GM21529 (cell line): ENCODE measurements around the gene KCNQ4.

Experiments
- ATAC-seq: cut with Tn5 transposase; IDR thresholded peaks from one replicate; pipeline ENCODE4 v1.9.1; 2021; ENCODE audit not compliant: unreplicated experiment

Gene KCNQ4

DNA sequence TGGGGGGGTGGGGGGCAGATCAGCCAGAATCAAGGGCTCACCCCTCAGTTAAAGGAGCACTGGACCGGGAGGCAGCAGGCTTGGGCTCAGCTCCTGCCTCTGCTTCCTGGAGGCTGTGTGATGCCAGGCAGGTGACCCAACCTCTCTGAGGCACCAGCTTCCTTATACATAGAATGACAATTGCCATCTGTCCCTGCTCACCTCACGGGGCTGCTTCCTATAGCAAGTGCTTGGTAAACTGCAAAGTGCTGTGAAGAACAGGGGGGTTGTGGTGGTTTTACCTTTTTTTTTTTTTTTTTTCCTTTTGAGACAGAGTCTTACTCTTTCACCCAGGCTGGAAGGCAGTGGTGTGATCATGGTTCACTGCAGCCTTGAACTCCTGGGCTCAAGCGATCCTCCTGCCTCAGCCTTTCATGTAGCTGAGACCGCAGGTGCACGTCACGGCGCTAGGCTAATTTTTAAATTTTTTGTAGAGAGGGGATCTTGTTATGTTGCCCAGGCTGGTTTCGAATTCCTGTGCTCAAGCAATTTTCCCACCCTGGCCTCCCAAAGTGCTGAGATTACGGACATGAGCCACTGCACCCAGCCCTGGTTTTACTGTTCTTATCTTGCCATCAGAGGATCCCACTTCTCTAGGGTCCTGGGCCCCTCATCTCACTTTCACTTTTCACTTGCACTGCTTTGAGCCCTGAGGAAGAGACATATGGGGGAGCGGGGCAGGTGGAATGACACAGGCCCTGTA is 11.6 kb downstream of the KCNQ4 start:
- no peak for ATAC-seq

GRCh38 chr1:40795811-40796586 is 12.4 kb downstream of the KCNQ4 start:
- ATAC-seq = no peak

DNA sequence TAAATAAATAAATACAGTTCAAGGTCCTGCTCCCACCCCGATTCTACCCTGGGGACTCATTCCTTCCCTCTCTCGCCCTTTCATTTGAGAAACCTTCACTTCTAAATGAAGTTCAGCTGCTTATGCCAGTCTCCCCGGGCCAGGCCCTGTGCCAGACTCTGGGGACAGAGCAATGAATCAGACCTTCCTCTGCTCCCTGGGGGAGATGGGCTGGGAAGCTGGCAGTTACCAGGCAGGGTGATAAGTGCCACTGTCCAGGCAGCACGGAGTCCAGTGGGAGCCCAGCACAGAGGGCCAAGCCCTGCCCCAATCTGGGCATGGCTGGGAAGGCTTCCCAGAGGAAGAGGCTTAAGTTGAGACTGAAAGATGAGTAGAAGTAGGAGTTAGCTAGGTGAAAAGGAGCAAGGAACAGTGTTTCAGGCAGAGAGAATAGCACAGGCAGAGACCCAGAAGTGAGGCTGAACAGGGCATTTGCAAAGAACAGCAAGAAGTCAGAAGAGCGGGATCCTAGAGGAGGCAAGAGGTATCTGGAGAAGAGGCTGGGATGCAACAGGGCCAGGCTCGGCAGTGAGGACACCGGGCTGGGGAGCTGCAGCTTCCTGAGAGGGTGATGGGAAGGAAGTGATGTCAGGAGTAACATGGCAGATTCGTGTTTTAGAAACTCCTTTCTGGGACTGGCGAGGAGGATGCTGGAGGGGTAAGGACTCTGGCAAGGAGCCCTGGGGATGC is 13.5 kb downstream of the KCNQ4 start:
- no peak for ATAC-seq

DNA sequence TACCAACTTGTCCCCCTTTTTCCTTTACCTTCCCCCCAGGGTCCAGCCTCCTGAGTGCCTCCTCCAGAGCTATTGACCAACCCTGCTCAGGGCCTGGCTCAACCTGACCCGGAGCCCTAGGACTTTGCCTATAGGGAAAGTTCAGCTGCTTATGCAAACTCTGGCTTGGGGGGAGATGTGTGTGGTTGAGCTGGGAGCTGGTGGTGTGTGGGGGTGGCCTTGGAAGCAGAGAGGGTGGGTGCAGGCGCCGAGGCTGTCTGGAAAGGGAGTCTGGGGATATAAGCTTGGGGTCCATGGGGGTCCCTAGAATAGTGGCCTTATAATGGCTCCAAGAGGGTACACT is 14.1 kb downstream of the KCNQ4 start:
- ATAC-seq = no peak

DNA sequence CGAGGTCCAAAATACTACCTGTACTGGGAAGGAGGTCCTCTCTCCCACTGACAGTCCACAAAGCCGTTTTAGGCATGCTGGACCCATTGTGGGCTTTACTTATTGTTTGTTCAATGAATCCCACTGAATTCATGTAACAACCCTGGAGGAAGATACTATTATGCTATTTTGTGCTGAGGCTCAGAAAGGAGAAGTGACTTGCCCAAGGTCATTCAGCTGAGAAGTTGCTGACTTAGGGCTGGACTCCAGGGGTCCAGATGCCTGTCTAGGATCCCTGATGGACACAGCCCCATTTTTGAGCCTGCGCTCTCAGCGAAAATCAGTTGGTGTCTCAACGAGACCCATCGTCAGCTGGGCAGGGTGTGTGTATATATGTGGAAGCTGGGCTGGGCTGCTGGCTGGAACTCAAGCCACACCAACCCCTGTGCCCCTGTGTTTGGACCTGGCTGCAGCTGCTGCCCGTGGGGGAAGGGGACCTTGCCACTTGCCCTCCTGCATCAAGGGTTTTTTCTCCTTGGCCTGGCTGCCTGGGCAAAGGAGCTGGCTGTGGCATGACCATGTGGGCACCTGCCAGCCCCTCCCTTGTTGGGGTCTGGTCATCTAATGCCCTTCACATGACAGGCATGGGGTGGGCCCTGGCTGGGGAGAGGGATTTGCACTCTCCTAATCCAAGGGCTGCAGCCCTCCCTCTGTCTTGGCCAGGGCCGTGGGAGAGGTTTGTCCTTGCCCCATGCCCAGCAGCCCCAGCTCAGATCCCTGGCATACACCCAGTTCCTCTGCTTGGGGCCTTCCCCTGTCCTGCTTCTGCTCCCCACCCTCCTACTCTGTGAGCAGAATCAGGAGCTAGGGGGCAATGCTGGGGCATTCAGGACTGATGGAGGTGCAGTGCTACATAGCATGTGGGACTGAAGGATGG is 15.0 kb downstream of the KCNQ4 start:
- no peak for ATAC-seq

DNA sequence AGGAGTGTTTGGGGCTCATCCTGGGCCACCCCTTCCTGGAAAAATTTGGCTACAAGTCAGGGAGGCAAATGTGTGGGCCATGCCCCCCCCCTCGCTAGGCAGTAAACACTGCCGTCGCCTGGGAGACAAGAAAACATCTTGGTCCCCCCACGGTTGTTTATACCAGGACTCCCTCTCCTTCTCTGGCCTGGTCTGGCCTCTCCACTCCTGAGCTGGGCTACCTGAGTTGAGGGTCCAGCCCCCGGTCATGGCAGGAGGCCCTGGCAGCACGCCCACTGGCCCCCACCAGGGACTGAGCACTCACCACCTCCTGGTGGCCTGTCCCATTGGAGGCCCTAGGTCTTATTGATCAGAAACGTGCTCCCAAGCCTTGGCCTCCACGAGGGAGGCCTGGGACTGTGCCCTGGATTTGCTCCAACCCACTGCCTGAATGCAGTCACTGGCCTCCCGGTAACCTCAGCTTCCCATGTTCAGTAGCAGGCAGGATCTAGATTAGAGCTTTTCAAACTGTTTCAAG is 15.8 kb downstream of the KCNQ4 start:
- ATAC-seq = no peak

- no peak for ATAC-seq
Observed at GRCh38 chr1:40801742-40802077, 18.1 kb downstream of the KCNQ4 start.

GRCh38 chr1:40802078-40802741 is 18.6 kb downstream of the KCNQ4 start:
- peak; percentile 74 for ATAC-seq

GRCh38 chr1:40802742-40803113 is 19.1 kb downstream of the KCNQ4 start:
- ATAC-seq = peak; percentile 4

DNA sequence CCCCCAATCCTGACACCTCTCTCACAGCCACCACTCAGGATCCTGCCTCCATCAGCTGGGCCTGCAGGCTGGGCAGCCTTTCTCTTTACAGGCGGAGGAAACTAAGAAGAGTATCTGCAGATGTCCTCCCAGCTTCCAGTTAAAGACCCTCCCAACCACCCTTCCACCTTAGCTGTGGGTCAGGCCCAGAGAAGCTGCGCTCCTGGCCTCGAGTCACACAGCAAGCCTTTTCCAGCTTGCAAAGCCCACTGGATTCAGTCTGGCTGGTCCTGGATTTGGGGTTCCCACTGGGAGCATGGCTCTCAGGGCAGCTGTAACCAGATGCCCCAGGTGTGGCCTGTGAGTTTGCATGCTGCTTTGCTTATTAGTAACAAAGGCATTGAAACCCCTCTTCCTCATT is 19.9 kb downstream of the KCNQ4 start:
- no peak for ATAC-seq

DNA sequence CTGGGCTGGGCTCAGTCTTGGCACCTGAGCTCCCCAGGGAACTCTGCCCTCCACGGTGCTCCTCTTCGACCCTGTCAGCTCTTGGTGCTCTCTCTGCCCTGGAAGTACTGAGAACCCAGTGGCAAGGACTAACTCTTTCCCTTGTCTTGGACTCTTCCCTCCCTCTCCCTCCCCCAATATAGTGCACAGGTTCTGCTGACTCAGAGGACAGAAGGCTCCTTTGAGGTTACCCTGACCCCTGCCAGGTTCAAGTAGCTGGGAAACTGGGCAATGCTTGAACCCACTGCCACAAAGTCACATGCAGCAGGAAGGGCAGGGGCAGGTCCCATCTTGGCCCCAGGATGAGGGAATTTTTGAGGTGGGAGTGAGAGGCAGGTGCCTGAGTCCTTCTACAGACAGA is 20.3 kb downstream of the KCNQ4 start:
- no peak for ATAC-seq

DNA sequence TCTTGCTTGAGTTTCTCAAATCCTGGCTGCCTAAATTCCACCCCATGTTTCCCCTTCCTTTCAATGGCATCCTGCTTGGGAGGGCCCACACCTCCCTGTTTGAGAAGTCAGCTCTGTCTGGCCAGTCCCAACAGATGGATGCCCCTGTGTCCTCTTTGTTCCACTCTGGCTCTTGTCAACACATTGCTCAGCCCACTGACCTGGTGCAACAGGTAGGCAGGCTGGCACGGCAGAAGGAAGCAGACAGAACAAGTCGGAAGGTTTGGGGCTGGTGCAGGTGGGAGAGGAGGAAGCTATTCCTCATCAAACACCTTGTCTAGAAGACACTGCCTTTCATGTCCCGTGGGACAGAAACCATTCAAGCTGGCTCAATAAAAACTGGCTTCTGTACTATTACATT is 22.7 kb downstream of the KCNQ4 start:
- ATAC-seq = no peak

DNA sequence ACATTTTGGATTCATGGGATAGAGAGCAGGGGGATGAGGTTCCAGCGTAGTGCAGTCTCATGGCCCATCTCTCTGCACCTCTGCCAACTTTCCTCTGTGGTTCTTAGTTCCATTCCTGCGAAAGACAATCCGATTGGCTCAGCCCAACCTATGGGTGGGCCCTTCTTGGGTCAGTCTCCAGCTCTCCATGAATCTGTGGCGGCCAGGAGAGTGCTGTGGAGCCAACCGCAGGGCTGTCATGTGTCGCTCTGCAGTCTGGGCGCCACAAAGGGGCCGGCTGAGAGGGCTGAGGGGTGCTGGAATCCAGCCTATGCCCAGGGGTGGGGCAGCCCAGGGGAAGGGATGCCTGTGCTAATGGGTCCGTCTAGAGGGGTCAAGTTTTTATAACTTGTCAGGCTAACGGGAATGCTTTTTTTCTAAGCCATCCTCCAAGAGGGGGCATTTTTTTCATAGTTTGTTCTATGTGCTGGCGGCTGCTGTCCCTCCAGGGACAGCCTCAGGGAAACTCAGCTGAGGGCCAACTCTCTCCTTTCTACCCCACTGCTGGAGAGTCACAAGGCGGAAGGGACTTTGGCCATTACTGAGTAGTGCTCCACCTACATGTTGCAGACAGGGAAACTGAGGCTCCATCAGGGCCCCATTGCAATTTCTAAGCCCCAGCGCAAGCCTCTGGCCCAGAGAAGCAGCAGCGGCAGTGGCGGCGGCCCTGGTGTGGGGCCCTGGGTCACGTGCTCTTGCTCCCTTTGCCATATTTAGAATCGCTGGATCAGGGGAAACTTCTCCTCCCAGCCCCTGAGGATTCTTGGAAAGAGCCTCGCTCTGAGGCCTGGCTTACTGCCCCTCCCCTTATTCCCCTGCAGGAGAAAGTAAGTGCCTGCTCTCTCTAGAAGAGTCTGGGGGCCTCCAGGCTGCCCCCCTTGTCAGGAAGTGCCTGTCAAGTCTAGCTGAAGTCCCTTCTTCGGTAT is 23.4 kb downstream of the KCNQ4 start:
- no peak for ATAC-seq

- ATAC-seq = no peak
Observed at GRCh38 chr1:40808002-40808401, 24.4 kb downstream of the KCNQ4 start.

- ATAC-seq = no peak
Observed at GRCh38 chr1:40808444-40808843, 24.9 kb downstream of the KCNQ4 start.

GRCh38 chr1:40808909-40809308 is 25.3 kb downstream of the KCNQ4 start:
- ATAC-seq = no peak

DNA sequence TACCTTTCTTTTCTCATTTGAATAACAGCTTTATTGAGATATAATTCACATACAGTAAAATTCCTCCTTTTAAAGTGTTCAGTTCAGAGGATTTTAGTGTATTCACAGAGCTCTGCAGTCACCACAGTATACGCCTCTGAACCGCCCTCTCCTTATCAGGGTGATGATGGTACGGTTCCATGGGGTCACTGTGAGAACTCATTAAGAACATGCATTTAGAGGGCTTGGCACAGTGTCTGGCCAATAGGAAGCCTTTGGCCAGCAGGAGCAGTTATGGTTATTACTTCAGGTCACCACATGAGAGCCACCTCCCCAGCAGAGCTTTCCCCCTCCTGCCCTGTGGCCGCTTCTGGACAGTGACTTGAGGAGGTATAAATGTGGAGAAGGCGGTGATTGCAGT is 27.3 kb downstream of the KCNQ4 start:
- no peak for ATAC-seq

GRCh38 chr1:40815420-40815819 is 31.8 kb downstream of the KCNQ4 start:
- no peak for ATAC-seq

GRCh38 chr1:40817791-40818263 is 34.2 kb downstream of the KCNQ4 start:
- no peak for ATAC-seq
